ENCODE data around the gene PHB1.

PHB1 gene

DNA sequence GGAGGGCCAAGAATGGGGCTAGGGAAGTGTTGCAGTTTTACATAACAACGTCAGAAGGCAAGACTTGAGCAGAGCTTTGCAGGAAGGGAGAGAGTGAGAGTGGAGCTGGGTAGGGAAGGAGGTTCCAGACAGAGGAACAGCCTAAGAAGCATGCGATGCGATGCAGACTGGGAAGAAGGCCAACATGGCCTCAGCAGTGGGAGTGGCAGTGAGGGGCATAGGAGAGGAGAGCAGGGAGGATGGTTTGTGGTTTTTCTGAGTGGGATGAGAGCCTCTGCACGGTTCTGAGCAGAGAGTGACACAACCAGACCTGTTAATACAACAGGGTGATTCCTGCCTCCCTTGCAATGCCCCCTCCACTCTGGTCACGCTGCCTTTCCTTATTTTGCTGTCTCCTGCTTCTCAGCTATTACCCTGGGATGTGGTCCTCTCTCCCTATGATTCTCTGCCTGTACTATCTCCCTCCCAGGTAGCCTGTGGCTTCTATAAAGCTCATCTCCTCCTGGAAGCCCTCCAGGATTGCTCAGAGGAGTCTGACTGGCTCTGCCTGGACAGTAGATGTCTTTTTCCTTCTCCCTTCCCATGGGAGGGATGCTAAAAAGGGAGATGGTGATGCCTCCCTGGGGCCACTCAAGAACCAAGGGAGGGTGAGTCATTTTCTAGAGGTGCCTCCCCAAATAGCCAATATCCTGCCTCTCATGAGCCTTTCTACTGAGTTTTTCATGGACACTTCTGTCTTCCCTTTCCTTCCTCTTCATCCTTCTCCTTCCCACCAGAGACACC, 41.7 kb upstream of the PHB1 start:
- no peak overlapping the region for H3K27ac ChIP-seq (ENCODE audit: low read depth, low read length, poor library complexity, severe bottlenecking)
- no peak overlapping the region for H3K4me2 ChIP-seq (ENCODE audit: low read length)
- peaks cover 6% of the 10 kb centered on the region for H3K27me3 ChIP-seq (ENCODE audit: insufficient read depth, low read length)
- H3F3A ChIP-seq (ENCODE audit: insufficient read depth, low read length) = no peaks in the 10 kb centered on the region
- no peaks in the 10 kb centered on the region for H3K36me3 ChIP-seq (ENCODE audit: insufficient read depth, low read length)
- TF ChIP-seq EZH2 (IDR thresholded peaks at IDR 0.05; ENCODE audit: borderline replicate concordance, low read length) = no peak
- TF ChIP-seq CTCF (IDR thresholded peaks at IDR 0.05; ENCODE audit: low read length) = no peak
- no peak overlapping the region for H2AFZ ChIP-seq (ENCODE audit: low read length)
- H3K4me3 ChIP-seq (ENCODE audit: low read depth, low read length, poor library complexity, severe bottlenecking) = no peak overlapping the region
- H3K4me1 ChIP-seq (ENCODE audit: insufficient read depth, low read length, severe bottlenecking) = peaks cover 6% of the 10 kb centered on the region
- H4K20me1 ChIP-seq (ENCODE audit: insufficient read depth, low read length) = no peaks in the 10 kb centered on the region
- H3K79me2 ChIP-seq (ENCODE audit: insufficient read depth, low read length) = no peaks in the 10 kb centered on the region
- no peak overlapping the region for H3K9ac ChIP-seq (ENCODE audit: low read length)
- H3K9me3 ChIP-seq (ENCODE audit: low read length) = no peaks in the 10 kb centered on the region
- no peaks in the 10 kb centered on the region for H3K9me2 ChIP-seq (ENCODE audit: low read depth, low read length)

GRCh38 chr17:49455272-49455861, 40.7 kb upstream of the PHB1 start:
- H3K27ac ChIP-seq (ENCODE audit: low read depth, low read length, poor library complexity, severe bottlenecking) = no peak overlapping the region
- no peaks in the 10 kb centered on the region for H3K36me3 ChIP-seq (ENCODE audit: insufficient read depth, low read length)
- no peak for TF ChIP-seq CTCF (IDR thresholded peaks at IDR 0.05; ENCODE audit: low read length)
- no peak overlapping the region for H3K4me3 ChIP-seq (ENCODE audit: low read depth, low read length, poor library complexity, severe bottlenecking)
- H3K9me2 ChIP-seq (ENCODE audit: low read depth, low read length) = no peaks in the 10 kb centered on the region
- H3K79me2 ChIP-seq (ENCODE audit: insufficient read depth, low read length) = no peaks in the 10 kb centered on the region
- H3K9ac ChIP-seq (ENCODE audit: low read length) = no peak overlapping the region
- H4K20me1 ChIP-seq (ENCODE audit: insufficient read depth, low read length) = no peaks in the 10 kb centered on the region
- H2AFZ ChIP-seq (ENCODE audit: low read length) = no peak overlapping the region
- peaks cover 11% of the 10 kb centered on the region for H3K27me3 ChIP-seq (ENCODE audit: insufficient read depth, low read length)
- H3K4me1 ChIP-seq (ENCODE audit: insufficient read depth, low read length, severe bottlenecking) = peaks cover 6% of the 10 kb centered on the region
- H3K9me3 ChIP-seq (ENCODE audit: low read length) = no peaks in the 10 kb centered on the region
- no peak overlapping the region for H3K4me2 ChIP-seq (ENCODE audit: low read length)
- H3F3A ChIP-seq (ENCODE audit: insufficient read depth, low read length) = no peaks in the 10 kb centered on the region

DNA sequence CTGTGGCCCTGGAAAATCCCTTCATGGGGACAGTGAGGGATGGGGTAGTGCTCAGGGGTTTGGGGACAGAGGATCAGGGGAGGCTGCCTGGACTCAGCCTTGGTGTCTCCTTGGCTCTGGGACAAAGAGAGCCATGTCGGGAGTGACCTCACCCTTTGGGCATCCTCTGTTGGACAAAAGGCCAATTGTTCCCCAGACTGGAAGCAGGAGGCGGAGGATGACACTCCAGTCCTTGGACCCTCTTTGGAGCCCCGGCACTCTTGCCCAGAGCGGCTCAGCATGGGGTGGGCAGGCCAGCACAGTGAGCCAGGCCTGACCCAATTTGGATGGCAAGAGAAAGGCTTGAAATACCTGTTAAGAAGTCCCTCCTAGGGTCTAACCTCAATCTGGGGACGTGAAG, 39.4 kb upstream of the PHB1 start:
- H3K4me2 ChIP-seq (ENCODE audit: low read length) = no peak overlapping the region
- no peak overlapping the region for H3K4me3 ChIP-seq (ENCODE audit: low read depth, low read length, poor library complexity, severe bottlenecking)
- H3K79me2 ChIP-seq (ENCODE audit: insufficient read depth, low read length) = no peaks in the 10 kb centered on the region
- no peaks in the 10 kb centered on the region for H3F3A ChIP-seq (ENCODE audit: insufficient read depth, low read length)
- no peak for TF ChIP-seq EZH2 (IDR thresholded peaks at IDR 0.05; ENCODE audit: borderline replicate concordance, low read length)
- no peak for TF ChIP-seq CTCF (IDR thresholded peaks at IDR 0.05; ENCODE audit: low read length)
- no peak overlapping the region for H2AFZ ChIP-seq (ENCODE audit: low read length)
- H3K9ac ChIP-seq (ENCODE audit: low read length) = no peak overlapping the region
- no peaks in the 10 kb centered on the region for H4K20me1 ChIP-seq (ENCODE audit: insufficient read depth, low read length)
- H3K36me3 ChIP-seq (ENCODE audit: insufficient read depth, low read length) = no peaks in the 10 kb centered on the region
- H3K4me1 ChIP-seq (ENCODE audit: insufficient read depth, low read length, severe bottlenecking) = peaks cover 6% of the 10 kb centered on the region
- H3K9me3 ChIP-seq (ENCODE audit: low read length) = no peaks in the 10 kb centered on the region
- peaks cover 16% of the 10 kb centered on the region for H3K27me3 ChIP-seq (ENCODE audit: insufficient read depth, low read length)
- H3K27ac ChIP-seq (ENCODE audit: low read depth, low read length, poor library complexity, severe bottlenecking) = no peak overlapping the region
- H3K9me2 ChIP-seq (ENCODE audit: low read depth, low read length) = no peaks in the 10 kb centered on the region
